CD4-positive, alpha-beta T cell treated with Interferon alpha-2 for 1 hour (primary cell): ENCODE results near the gene XPNPEP1.

ENCODE experiments used
- DNase-seq, 2 donors: peaks; one replicate each; pipeline ENCODE4 v3.0.0-alpha.2; 2020 to 2022

XPNPEP1 gene

GRCh38 chr10:109947111-109947920 lies 24.0 kb upstream of the XPNPEP1 start:
- DNase-seq, result no peak

DNA sequence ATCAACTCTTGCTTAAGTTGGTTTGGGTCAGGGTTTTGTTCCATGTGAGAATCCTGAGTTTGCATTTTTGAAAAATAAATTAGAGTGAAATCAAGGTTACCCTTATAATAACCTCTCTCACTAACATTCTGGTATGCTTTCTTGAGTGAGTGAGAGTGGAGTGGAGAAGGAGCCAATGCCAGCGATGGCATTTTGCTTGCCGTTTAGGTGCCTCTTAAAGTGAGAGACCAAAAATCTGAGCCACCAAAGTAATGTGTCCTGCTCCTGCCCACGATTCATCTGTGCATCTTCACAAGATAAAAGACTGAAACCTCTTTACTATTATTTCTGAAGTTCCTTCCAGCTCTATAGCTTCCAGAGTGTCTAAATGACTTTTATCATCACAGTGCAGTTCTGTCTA lies 23.4 kb upstream of the XPNPEP1 start:
- DNase-seq, result no peak

DNA sequence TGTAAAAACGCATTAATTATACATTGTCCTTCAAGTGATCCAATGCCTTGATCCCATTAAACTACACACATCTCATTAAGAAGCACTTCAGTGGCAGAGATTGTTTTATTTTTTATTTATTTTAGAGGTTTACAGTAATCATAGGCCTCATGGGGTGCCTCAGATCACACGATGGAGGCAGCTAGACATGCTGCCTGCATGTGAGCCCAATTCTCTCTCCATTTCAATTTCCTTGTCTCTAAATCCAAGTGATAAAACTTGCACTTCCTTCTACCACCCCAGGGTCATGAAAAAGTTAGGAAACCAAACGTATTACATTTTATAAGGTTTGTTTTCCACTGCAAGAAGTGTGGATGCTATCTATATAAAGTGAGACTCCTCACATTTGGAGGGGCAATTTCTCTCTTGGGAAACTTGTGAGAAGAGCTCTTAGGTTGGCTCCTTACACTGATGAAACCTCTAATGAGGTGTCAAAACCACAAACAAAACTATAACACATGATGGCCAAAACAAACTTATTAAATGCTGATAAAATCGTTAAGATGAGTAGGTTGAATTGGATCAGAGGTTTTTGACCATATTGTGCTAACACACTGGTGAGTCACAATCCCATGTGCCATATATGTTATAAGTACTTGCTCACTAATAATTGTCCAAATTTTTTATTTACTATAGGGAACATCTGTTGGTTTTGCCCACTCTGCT lies 22.3 kb upstream of the XPNPEP1 start:
- DNase-seq, result peak in 1 of 2 donors; percentile 14

GRCh38 chr10:109944613-109945012 lies 21.3 kb upstream of the XPNPEP1 start:
- DNase-seq, result no peak

GRCh38 chr10:109941236-109941862 lies 18.0 kb upstream of the XPNPEP1 start:
- no peak for DNase-seq

- no peak for DNase-seq
Measured at GRCh38 chr10:109940553-109940952, 17.2 kb upstream of the XPNPEP1 start.

DNA sequence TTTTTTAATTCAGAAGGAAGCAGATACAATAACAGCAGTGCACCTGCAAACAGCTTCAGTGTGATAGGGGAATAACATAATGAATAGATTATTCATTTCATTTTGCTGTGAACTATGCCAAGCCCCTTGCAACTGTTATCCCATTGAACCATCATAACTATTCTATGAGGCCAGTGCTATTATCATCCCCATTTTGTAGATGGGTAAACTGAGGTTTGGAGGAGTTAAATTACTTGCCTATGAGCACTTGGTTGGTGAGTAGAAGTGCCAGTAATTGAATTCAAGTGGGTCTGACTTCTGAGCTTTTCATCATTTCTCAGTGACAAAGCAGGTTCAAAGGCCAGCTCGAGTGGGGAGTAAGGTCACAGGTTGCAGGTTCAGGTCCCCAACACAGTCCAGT lies 16.8 kb upstream of the XPNPEP1 start:
- DNase-seq, result no peak

- DNase-seq, result no peak
Measured at GRCh38 chr10:109939315-109939961, 16.1 kb upstream of the XPNPEP1 start.

GRCh38 chr10:109937460-109938065 lies 14.3 kb upstream of the XPNPEP1 start:
- DNase-seq, result no peak

GRCh38 chr10:109934958-109935793 lies 11.9 kb upstream of the XPNPEP1 start:
- peak in 1 of 2 donors; percentile 35 for DNase-seq

- peak; percentile 25 to 54 for DNase-seq
Measured at GRCh38 chr10:109933984-109934565, 10.8 kb upstream of the XPNPEP1 start.

DNA sequence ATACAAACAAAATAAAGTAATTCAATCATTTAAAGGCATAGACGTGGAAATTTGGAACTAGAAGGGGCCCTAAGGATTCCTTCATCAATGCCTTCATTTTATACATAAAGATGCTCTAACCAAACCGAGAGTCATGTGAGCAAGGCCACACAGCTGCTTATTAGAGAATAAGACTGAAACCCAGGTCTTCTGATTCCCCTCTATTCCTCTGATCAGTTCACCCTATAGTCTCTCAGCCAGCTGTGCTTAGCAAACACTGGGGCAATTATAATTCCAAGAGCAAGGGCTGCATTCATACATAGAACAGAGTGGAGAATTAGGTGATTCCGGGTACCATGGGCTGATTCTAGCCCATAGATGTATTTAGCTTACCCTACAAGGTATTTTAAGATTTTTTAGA lies 9.7 kb upstream of the XPNPEP1 start:
- no peak for DNase-seq

DNA sequence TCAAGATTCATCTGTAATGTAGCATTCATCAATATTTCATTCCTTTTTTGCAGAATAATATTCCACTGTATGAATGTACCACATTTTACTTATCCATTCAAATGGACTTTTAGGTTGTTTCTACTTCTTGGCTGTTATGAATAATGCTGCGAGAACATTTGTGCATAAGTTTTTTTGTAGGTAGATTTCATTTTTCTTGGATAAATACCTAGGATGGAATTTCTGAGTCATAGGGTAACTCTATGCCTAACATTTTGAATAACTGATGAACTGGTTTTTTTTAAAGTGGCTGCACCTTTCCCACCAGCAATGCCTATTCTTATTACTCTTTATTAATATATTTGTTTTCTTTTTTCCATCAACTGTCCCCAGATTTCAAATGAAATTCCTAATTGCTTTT lies 9.1 kb upstream of the XPNPEP1 start:
- DNase-seq, result no peak

DNA sequence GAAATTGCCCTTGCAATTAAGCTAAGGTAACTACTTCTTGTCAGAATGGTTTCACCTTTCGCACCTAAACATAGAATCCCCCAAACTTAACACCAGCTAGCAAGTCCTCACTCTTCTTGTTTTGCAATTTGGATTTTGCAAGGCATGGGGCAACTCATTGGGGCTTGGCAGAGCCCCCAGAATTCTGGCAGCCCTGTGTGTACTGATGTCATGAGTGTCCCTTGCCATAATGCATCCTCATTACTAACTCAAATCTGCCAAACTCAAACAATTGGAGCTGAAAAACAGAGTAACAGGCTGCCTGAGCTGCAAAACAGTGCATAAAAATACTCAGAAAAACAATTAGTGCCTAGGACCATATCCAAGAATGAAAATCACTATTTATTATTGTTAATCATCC lies 7.9 kb upstream of the XPNPEP1 start:
- DNase-seq, result no peak

DNA sequence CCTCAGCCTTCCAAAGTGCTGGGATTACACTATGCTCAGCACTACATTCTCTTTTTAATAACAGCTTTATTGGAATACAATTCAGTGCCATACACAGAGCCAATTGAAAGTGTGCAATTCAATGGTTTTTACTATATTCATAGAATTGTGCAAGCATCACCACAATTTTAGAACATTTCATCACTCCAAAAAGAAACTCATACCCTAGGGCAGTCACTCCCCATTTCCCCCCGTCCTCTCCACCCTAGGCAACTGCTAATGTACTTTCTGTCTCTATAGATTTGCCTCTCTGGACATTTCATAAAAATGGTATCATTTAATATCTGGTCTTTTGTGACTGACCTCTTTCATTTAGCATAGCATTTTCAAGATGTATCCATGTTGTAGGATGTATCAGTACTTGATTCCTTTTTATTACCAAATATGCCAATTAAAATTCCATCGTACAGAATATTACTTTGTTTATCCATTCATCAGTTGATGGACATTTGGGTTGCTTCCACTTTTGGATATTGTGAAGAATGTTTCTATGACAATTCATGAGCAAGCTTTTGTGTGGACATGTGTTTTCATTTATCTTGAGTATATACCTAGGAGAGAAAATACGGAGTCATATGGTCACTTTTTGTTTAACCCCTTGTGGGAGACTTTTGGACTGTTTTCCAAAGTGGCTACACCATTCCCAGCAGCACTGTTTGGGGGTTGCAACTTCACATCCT lies 6.3 kb upstream of the XPNPEP1 start:
- no peak for DNase-seq

- no peak for DNase-seq
Measured at GRCh38 chr10:109928475-109928891, 5.2 kb upstream of the XPNPEP1 start.

GRCh38 chr10:109926825-109927224 lies 3.5 kb upstream of the XPNPEP1 start:
- DNase-seq, result no peak

GRCh38 chr10:109926061-109926745 lies 2.9 kb upstream of the XPNPEP1 start:
- no peak for DNase-seq

- DNase-seq, result no peak
Measured at GRCh38 chr10:109924967-109925620, 1.8 kb upstream of the XPNPEP1 start.

DNA sequence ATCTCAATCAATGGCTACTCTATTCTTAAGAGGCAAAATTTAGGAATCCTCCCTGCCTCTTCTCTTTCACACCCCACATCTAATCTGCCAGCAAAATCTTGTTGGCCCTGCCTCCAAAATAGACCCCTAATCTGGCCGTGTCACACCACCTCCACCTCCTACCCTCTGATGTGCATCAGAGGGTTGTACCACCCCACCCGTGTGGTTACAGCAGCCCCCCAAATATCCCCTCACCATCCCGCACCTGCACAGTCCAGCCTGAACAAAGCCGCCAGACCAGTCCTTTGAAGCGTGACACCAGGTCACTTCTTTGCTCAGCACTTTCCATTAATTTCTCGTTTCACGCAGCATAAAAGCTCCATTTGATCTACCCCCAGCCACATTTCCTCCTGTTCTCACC lies 776 bp upstream of the XPNPEP1 start:
- no peak for DNase-seq
